GM12865 (cell line): ENCODE measurements around the gene HEXA.

Experiments used
- DNase-seq: peaks from one replicate; pipeline ENCODE4 v3.0.0; 2010; ENCODE audit warnings: low read depth
- H3K4me3 ChIP-seq: 2 replicates; pipeline ENCODE4 v1.5.1; 2011; ENCODE audit warnings: mild to moderate bottlenecking, low read depth, low read length, control low read depth
- TF ChIP-seq, protein P1 (sequence below): IDR thresholded peaks from 2 replicates; pipeline ENCODE4 v1.5.1; 2011; ENCODE audit warnings: low read length, control low read depth, low read depth, inconsistent platforms; ENCODE audit not compliant: insufficient read depth; ENCODE audit errors: missing control alignments

HEXA gene

DNA sequence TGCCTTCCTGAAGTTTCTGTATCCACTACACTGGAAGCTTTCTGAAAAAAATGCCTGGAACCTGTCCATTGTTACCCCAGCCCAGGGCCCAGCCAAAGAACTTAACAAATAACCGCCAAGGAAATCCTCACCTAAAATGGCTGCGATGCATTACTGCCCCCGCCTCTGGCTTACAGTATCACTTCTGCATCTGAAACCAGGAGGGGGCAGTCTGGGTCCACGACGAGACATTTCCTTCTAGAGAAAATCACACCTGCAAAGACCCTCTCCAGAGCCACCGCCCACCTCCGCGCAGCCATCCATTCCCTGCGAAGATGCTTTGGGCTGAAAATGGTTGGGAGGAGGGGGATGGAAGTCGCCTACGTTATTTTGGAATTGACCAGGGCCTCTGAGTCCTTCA is 33.4 kb downstream of the HEXA start:
- H3K4me3 ChIP-seq = no peak overlapping the region
- peak; percentile 35 for DNase-seq
- TF ChIP-seq, protein P1, sequence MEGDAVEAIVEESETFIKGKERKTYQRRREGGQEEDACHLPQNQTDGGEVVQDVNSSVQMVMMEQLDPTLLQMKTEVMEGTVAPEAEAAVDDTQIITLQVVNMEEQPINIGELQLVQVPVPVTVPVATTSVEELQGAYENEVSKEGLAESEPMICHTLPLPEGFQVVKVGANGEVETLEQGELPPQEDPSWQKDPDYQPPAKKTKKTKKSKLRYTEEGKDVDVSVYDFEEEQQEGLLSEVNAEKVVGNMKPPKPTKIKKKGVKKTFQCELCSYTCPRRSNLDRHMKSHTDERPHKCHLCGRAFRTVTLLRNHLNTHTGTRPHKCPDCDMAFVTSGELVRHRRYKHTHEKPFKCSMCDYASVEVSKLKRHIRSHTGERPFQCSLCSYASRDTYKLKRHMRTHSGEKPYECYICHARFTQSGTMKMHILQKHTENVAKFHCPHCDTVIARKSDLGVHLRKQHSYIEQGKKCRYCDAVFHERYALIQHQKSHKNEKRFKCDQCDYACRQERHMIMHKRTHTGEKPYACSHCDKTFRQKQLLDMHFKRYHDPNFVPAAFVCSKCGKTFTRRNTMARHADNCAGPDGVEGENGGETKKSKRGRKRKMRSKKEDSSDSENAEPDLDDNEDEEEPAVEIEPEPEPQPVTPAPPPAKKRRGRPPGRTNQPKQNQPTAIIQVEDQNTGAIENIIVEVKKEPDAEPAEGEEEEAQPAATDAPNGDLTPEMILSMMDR = peak; percentile 24

DNA sequence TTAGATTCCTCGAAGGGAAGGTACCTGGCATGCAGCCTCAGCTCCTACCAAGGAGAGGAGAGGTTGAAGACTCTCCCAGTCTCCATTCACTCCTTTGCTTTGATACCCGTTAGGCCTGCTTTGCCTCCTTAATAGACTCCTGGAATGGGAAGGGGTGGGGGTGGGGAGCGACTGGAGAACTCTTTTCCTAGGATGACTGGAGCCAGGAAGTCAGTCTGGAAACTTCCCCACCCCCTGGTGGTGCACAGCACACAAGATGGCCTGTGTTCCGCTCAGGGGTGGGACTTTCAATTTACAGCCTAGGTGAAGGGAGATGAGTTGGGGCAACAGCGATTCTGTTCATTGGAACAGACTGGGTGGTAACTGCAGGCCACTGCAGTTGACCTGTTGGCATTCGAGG is 34.5 kb downstream of the HEXA start:
- TF ChIP-seq, protein P1 = no peak
- DNase-seq = no peak
- no peak overlapping the region for H3K4me3 ChIP-seq

DNA sequence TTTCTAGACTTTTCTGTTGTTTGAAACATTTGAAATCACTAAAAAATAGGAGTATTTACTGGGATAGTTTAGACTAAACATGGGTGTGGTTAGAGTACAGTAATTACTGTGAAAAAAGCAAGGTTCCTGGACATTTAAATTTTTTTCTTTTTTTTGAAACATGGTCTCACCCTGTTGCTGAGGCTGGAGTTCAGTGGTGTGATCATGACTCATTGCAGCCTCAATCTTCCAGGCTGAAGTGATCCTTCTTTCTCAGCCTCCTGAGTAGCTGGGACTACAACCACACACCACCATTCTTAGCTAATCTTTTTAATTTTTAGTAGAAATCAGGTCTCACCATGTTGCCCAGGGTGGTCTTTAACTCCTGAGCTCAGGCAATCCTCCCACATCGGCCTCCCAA is 35.4 kb downstream of the HEXA start:
- no peak overlapping the region for H3K4me3 ChIP-seq
- TF ChIP-seq, protein P1 = no peak
- DNase-seq = no peak

DNA sequence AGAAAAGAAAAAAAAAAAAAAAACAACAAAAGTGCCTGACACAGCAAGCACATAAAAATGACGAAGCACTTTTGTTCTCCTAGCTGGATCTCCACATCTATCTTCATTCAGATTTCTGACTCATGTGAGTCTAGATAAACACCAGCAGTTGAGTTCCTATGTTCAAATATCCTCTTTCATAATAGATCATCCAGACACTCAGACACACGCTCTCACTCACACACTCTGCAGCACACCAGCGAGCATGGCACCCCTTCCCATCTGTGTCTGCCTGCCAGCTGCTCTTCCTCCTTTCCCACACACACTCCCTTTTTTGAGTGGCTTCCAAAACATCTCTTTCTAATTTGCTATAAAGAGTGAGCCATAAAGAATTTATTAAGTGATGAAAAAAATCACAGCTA is 36.0 kb downstream of the HEXA start:
- no peak overlapping the region for H3K4me3 ChIP-seq
- TF ChIP-seq, protein P1 = no peak
- no peak for DNase-seq

DNA sequence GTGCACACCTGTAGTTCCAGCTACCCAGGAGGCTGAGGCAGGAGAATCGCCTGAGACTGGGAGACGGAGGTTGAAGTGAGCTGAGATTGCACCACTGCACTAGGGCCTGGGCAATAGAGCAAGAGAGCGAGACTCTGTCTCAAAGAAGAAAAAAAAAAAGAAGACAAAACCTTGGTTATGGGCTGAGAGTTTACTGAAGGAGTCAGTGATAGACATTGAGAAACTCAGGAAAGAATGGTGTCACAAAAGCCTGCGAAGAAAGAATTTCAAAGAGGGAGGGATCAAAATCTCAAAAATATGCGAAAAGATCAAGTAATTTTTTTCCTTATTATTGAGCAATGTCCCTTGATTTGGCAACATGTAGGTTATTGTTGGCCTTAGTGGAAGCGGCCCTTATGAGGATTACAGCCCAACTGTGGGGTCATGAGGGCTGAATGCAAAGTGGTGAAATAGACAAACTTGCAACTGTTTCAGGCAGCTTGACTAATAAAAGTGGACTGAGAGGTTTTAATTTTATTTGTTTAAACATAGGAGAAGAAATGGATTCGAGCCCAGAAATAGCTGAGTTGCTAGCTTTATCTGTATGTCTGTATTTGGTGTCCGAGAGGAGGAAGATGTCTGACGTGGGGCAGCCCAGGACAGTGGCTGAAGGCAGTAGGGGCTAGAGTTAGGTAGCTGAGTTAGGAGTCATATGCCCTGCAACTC is 37.0 kb downstream of the HEXA start:
- TF ChIP-seq, protein P1 = no peak
- H3K4me3 ChIP-seq = no peak overlapping the region
- DNase-seq = no peak

DNA sequence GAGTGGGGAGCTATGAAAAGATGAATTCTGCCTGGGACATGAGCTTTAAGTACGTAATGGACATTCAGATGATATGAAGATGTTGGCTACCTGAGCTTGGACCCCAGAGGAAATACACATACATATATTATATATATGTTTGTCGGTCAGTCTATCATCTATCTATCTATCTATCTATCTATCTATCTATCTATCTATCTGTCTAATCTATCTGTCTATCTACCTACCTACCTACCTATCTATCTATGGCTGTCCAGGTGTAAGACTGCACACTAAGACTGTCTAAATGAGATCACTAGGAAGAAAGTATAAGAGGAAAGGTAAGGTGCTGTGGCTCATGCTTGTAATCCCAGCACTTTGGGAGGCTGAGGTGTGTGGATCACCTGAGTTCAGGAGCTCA is 37.7 kb downstream of the HEXA start:
- TF ChIP-seq, protein P1 = no peak
- H3K4me3 ChIP-seq = no peak overlapping the region
- DNase-seq = no peak

DNA sequence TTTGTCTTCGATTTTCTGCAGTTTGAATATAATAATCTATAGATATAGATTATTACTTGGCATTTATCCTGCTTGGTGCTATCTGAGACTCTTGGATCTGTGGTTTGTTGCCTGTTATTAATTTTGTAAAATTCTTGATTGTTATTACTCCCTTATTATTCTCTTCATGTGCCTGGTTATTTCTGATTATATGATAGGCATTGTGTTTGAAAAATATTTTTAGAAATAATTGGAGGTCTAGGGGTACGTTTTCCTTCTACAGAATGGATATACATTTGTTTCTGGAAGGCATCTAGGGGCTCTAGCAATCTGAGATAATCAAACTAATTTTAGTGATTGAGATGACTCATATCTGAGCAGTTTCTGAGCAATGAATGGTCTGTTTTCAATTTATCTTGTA is 41.0 kb downstream of the HEXA start:
- TF ChIP-seq, protein P1 = no peak
- H3K4me3 ChIP-seq = no peak overlapping the region
- no peak for DNase-seq
